ENCODE data around the gene PPP6R3.

- TF ChIP-seq, protein P1, sequence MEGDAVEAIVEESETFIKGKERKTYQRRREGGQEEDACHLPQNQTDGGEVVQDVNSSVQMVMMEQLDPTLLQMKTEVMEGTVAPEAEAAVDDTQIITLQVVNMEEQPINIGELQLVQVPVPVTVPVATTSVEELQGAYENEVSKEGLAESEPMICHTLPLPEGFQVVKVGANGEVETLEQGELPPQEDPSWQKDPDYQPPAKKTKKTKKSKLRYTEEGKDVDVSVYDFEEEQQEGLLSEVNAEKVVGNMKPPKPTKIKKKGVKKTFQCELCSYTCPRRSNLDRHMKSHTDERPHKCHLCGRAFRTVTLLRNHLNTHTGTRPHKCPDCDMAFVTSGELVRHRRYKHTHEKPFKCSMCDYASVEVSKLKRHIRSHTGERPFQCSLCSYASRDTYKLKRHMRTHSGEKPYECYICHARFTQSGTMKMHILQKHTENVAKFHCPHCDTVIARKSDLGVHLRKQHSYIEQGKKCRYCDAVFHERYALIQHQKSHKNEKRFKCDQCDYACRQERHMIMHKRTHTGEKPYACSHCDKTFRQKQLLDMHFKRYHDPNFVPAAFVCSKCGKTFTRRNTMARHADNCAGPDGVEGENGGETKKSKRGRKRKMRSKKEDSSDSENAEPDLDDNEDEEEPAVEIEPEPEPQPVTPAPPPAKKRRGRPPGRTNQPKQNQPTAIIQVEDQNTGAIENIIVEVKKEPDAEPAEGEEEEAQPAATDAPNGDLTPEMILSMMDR (IDR thresholded peaks at IDR 0.05; ENCODE audit: borderline replicate concordance, extremely low read depth, low read length, poor library complexity, severe bottlenecking), result no peak
- TF ChIP-seq EZH2 (IDR thresholded peaks at IDR 0.05; ENCODE audit: borderline replicate concordance, low read depth, low read length, severe bottlenecking), result no peak
Observed at GRCh38 chr11:68579455-68579854, 118.9 kb downstream of the PPP6R3 start.
